NCI-H1417 treated with DMSO at 0.1 percent for 48 hours (cell line): Measurements from ENCODE around the gene TP53TG3F.
"Not testable (repeated sequence)": the region's sequence is repeated elsewhere in the genome, so short reads cannot be mapped to it uniquely, and the experiment has no call there.

Experiments used
- DNase-seq: peaks from one replicate; lab custom pipeline; 2025; lab: John Stamatoyannopoulos, UW

The TP53TG3F gene

DNA sequence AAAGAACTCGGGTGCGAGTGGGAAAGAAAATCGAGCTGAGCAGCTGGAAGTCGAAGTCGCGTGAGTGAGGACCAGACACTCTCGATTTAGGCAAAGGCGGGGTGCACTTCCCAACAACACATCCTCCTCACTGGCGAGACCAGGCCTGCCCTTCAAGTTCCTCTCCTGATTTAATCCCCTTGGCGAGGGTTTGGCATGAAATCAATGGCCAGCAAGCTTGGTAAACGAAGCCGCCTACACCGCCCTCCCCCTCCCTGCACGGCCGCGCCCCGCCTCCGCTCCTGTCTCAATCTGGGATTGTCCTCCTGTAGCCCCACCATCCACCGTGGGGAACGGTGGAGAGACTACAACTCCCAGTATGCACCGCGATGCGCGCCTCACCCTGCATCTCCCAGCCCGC lies at the start of gene TP53TG3F:
Gene TP53TG3F, plus strand, starts transcription at position 301 of the 400 bp plus-strand sequence. Its CDS starts 68 bp downstream, at position 369.
- DNase-seq: not testable (repeated sequence)

- not testable (repeated sequence) for DNase-seq
Measured at GRCh38 chr16:33491611-33492010, 32.2 kb downstream of the TP53TG3F start.

DNA sequence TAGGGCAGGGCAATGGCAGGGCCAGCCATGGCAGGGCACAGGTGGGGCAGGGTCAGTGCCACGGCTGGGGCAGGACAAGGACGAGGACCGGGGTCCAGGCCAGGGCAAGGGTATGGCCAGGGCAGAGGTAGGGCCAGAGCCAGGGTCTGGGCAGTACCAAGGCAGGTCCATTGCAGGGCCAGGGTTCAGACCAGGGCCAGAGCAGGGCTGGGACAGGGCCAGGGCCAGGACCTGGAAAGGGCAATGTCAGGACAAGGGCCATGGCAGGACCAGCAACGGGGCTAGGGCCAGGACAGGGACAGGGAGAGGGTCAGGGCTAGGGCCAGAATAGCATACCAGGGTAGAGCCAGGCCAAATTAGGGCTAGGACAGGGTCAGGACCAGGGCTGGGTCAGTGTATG lies 47.8 kb downstream of the TP53TG3F start:
- DNase-seq: not testable (repeated sequence)

DNA sequence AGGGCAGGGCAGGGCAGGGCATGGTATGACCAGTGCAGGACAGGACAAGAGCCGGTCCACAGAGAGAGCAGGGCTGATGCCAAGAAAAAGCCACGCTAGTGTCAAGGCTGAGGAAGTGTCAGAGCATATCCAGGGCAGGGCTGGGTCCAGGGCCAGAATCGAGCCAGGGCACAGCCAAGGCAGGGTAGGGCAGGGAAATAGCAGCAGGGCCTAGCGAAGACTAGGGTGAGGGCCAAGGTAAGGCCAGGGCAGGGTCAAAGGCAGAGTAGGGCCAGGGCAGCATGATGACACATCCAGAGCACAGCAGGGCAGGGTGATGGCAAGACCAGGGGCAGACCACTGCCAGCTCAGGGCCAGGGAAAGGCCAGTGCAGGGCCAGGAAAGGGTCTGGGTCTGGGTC lies 49.7 kb downstream of the TP53TG3F start:
- not testable (repeated sequence) for DNase-seq

GRCh38 chr16:33509906-33510305 lies 50.5 kb downstream of the TP53TG3F start:
- DNase-seq: not testable (repeated sequence)
